ENCODE results near the gene TTC13. TPM values are rescaled to one million over a fixed set of nuclear protein-coding genes. Genes with fewer than 3 reads are reported as not detected.

The TTC13 gene
- total RNA-seq, 1 experiment from 2014 or later, result 30.1 TPM

DNA sequence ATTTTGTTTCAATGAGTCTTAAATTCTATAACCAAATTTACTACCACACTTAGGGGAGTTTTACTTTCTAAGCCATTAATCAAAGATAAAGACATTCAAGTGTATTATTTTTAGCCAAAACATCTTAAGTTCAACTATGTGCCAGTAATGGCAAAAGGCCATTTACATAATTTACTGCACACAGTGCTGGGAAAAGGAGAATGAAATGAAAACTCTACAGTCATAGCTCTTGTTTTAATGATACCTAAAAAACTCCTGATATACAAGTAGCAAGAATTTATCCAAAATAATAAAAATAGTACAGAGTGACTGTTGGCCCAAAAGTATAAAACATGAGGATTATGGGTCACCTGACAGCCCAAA lies 67.9 kb downstream of the TTC13 start:
- Histone ChIP-seq H3K27me3 (replicated peaks; ENCODE audit: insufficient read depth, low read depth, low read length, poor library complexity) (no peaks in the 10 kb centered on the region), H3K9me3 (ENCODE audit: low read depth, low read length, poor library complexity, severe bottlenecking) (no peaks in the 10 kb centered on the region), H3K36me3 (ENCODE audit: insufficient read depth, low read length, poor library complexity, severe bottlenecking) (peaks cover 2% of the 10 kb centered on the region), H3K4me3 (ENCODE audit: low read depth, low read length, poor library complexity, severe bottlenecking) (no peak overlapping the region), H3K4me1 (ENCODE audit: insufficient read depth, low read length, poor library complexity, severe bottlenecking) (no peaks in the 10 kb centered on the region), H3K27ac (ENCODE audit: low read depth, low read length, poor library complexity, severe bottlenecking) (no peak overlapping the region)
- BruUV-seq (replicated peaks), result no TSS peak
- CTCF ChIA-PET, result no interaction called here
- POLR2A ChIA-PET (ENCODE audit: low non-redundant PET), result no interaction called here
- TF ChIP-seq, protein P1, sequence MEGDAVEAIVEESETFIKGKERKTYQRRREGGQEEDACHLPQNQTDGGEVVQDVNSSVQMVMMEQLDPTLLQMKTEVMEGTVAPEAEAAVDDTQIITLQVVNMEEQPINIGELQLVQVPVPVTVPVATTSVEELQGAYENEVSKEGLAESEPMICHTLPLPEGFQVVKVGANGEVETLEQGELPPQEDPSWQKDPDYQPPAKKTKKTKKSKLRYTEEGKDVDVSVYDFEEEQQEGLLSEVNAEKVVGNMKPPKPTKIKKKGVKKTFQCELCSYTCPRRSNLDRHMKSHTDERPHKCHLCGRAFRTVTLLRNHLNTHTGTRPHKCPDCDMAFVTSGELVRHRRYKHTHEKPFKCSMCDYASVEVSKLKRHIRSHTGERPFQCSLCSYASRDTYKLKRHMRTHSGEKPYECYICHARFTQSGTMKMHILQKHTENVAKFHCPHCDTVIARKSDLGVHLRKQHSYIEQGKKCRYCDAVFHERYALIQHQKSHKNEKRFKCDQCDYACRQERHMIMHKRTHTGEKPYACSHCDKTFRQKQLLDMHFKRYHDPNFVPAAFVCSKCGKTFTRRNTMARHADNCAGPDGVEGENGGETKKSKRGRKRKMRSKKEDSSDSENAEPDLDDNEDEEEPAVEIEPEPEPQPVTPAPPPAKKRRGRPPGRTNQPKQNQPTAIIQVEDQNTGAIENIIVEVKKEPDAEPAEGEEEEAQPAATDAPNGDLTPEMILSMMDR (conservative IDR thresholded peaks at IDR 0.05; ENCODE audit: low read depth, low read length), result no peak
- TF ChIP-seq EZH2 (IDR thresholded peaks at IDR 0.05; ENCODE audit: borderline replicate concordance, low read depth, low read length, poor library complexity, severe bottlenecking), result no peak
- intact Hi-C loops (cut with micrococcal nuclease; ENCODE audit: unreplicated experiment), result loop anchor here (10.0 kb wide), 1 partner anchor 694 kb away; no protein-coding TSS in a partner anchor
- DNase-seq (ENCODE audit: low spot score), result no peak

DNA sequence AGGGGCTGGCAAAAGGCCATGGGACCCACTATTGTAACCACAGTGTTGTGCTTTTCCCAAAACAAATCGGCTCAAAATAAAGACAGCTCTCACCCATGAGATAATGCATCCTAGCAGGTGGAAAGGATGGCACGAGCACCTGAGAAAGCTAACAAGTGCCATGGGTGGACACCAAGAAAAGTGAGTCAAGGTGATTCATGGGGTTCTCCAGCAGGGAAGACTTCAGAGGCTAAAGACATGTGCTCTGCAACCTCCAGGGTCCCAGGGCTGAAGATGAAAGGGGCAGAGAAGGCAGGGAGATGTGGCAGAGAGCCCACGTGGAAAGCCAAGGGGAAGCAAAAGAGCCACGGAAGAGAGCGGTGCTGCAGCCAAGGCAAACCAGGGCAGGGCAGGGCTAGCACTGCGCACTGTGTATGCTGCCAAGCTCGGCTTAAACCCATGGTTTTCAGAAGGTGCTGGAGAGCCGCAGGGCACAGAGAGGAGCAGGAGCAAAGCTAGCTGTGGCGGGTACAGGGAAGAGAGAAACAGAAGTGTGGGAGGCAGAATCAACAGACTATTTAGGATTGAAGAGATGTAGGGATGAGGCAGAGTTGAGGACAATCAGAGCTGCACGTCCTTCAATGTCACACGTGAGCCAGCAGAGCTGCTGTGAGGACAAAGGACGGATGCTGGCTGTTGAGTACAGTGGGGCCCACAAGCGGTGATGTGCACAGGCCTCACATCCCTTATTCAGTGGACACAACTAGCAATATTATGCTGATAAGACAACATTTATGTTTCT lies 68.5 kb downstream of the TTC13 start:
- POLR2A ChIA-PET (ENCODE audit: low non-redundant PET), result no interaction called here
- Histone ChIP-seq H3K4me1 (ENCODE audit: insufficient read depth, low read length, poor library complexity, severe bottlenecking) (no peaks in the 10 kb centered on the region), H3K4me3 (ENCODE audit: low read depth, low read length, poor library complexity, severe bottlenecking) (no peak overlapping the region), H3K27ac (ENCODE audit: low read depth, low read length, poor library complexity, severe bottlenecking) (no peak overlapping the region), H3K36me3 (ENCODE audit: insufficient read depth, low read length, poor library complexity, severe bottlenecking) (peaks cover 5% of the 10 kb centered on the region), H3K27me3 (replicated peaks; ENCODE audit: insufficient read depth, low read depth, low read length, poor library complexity) (no peaks in the 10 kb centered on the region), H3K9me3 (ENCODE audit: low read depth, low read length, poor library complexity, severe bottlenecking) (no peaks in the 10 kb centered on the region)
- no peak for TF ChIP-seq EZH2 (IDR thresholded peaks at IDR 0.05; ENCODE audit: borderline replicate concordance, low read depth, low read length, poor library complexity, severe bottlenecking)
- TF ChIP-seq, protein P1 (conservative IDR thresholded peaks at IDR 0.05; ENCODE audit: low read depth, low read length), result no peak
- DNase-seq (ENCODE audit: low spot score), result no peak
- CTCF ChIA-PET, result no interaction called here
- BruUV-seq (replicated peaks), result no TSS peak
- intact Hi-C loops (cut with micrococcal nuclease; ENCODE audit: unreplicated experiment), result loop anchor here (10.0 kb wide), 1 partner anchor 695 kb away; no protein-coding TSS in a partner anchor

DNA sequence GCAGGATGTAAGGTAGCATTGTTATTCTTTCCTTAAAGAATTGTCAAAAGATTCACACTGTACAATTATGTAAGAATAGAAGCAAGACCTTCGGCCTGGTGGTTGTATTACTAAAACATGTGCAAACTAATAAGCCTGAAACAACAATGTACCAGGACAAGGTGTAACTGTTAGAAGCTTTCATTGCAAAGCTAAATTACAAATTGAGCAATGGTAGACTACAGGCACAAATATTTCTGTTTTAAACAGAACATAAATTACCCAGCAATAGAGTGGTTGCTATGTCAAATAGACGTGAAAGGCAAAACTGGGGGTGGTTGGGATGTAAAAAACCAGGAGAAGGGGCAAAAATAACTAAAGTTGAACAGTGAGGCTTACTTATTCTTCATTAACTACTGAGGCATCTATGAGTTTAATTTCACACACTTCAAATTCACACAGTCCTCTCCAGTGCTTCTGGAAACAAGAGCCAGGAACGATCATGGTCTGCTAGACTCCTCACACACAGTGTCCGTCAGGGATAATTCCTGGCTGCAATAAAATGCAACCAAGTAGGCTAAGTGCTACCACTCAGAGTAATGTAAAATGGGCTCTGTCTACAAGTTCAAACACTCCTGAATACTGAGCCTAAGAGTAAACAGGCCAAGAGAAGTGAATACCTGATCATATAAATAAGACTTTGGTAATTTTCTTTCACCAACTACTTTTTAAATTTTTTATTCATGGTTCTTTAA lies 71.0 kb downstream of the TTC13 start:
- intact Hi-C loops (cut with micrococcal nuclease; ENCODE audit: unreplicated experiment), result no loop called here
- Histone ChIP-seq H3K36me3 (ENCODE audit: insufficient read depth, low read length, poor library complexity, severe bottlenecking) (peaks cover 5% of the 10 kb centered on the region), H3K4me3 (ENCODE audit: low read depth, low read length, poor library complexity, severe bottlenecking) (no peak overlapping the region), H3K27me3 (replicated peaks; ENCODE audit: insufficient read depth, low read depth, low read length, poor library complexity) (no peaks in the 10 kb centered on the region), H3K4me1 (ENCODE audit: insufficient read depth, low read length, poor library complexity, severe bottlenecking) (no peaks in the 10 kb centered on the region), H3K9me3 (ENCODE audit: low read depth, low read length, poor library complexity, severe bottlenecking) (no peaks in the 10 kb centered on the region), H3K27ac (ENCODE audit: low read depth, low read length, poor library complexity, severe bottlenecking) (no peak overlapping the region)
- DNase-seq (ENCODE audit: low spot score), result no peak
- TF ChIP-seq, protein P1 (conservative IDR thresholded peaks at IDR 0.05; ENCODE audit: low read depth, low read length), result no peak
- no peak for TF ChIP-seq EZH2 (IDR thresholded peaks at IDR 0.05; ENCODE audit: borderline replicate concordance, low read depth, low read length, poor library complexity, severe bottlenecking)
- CTCF ChIA-PET, result no interaction called here
- BruUV-seq (replicated peaks), result no TSS peak
- POLR2A ChIA-PET (ENCODE audit: low non-redundant PET), result no interaction called here
